Erythroblast (primary cell): ENCODE results near the gene ACOT7.

ENCODE experiments used
- GATA1 ChIP-seq: IDR thresholded peaks from 2 replicates; pipeline ENCODE4 v1.6.1; 2011; ENCODE audit warnings: low read depth, mild to moderate bottlenecking, control low read depth, low read length, moderate library complexity
- POLR2A ChIP-seq: IDR thresholded peaks from 2 replicates; pipeline ENCODE4 v1.6.1; 2011; ENCODE audit warnings: mild to moderate bottlenecking, low read length

DNA sequence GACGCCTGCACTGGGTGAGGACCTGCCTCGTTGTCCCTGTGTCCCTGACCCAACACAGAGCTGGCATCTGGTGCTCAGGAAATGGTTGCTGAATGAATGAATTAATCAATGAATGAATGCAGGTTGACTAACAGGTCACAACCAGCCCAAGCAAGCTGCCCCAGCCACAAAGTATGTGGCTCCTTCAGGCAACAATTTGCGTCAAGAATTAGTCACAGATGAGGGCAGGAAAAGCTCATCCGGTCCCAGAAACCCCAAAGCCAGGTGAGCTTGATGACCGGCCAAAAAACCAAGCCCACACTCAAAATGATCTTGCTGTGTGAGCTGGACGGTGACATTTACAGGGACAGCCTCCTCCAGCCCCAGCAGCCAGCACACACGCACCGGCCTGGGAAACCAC lies 92.0 kb downstream of the ACOT7 start:
- TF ChIP-seq POLR2A (no peak), GATA1 (no peak)
